ENCODE results near the gene ACADVL.

The ACADVL gene

DNA sequence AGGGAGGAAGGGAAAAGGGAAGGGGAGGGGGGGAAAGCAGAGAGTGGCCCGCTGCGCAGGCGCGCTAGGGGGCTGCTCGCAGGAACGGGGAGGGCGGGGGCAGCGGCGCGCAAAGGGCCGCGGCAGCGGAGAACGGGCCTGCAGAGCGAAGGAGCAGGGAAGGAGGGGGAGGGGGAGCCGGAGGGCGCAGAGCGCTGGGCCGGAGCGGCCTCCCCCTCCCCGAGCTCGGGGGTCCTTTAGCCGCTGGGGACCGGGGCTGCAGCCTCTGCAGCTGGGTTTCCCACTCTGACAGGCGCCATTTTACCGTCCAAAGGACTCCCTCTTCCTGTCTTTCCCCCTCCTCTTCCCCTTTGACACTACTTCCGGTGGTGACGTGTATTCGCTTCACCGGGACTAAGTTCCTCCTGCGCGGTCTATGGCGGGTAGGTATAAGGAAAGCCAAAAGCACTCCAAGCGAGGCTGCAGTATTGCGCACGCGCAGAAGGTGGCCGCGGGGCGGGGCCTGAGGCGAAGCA is 32.0 kb downstream of the ACADVL start, which contains the start of gene CTDNEP1:
CTDNEP1 (minus strand) TSS at position 74 of the 515 bp plus-strand sequence. CDS start 438 bp downstream, outside the sequence.
- no peaks in the 10 kb centered on the region for H3K9me3 Mint-ChIP-seq
- no peaks in the 10 kb centered on the region for H3K27me3 Mint-ChIP-seq
- H3K4me1 Mint-ChIP-seq: peaks cover 26% of the 10 kb centered on the region
- H3K4me3 Mint-ChIP-seq: peak within 1 kb of the TSS; percentile 89
- DNase-seq (ENCODE audit: low spot score in 2 of 2) (peak; percentile 99), ATAC-seq (ENCODE audit: low read depth) (peak; percentile 85)
- H3K36me3 Mint-ChIP-seq: peaks cover 17% of the 10 kb centered on the region
- peak within 1 kb of the TSS; percentile 99 for H3K27ac Mint-ChIP-seq

DNA sequence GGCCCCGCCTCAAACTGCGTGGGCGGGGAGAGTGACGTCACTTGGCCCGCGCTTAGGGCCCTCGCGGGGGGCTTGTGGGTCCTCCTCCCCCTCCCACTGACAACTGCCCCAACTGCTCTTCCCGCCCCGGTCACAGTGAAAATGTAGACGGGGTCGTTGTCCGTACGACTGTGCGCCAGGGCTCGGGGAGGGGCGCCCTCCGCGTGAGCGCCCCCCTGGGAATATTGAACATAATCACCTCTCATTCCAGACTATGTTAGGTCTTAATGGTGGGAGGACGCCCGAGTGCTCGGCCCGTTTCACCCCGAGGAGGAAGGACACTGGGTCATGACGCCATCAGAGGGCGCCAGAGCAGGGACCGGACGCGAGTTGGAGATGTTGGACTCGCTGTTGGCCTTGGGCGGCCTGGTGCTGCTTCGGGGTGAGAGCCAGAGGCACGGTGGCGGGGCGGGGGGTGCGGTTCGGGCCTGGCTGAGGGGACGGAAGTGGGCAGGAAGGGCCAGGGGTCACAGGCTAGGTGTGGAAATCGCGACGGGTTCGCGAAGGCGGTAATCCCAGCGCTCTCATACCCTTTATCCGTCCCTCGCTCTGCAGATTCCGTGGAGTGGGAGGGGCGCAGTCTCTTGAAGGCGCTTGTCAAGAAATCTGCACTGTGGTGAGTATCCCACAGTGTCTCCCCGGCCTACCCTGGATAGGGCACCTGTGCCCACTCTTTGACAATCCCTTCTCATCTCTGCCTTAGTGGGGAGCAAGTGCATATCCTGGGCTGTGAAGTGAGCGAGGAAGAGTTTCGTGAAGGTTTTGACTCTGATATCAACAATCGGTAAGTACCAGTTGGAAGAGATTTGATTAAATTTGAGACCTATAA is 32.7 kb downstream of the ACADVL start, which contains the start of gene ELP5:
ELP5 (plus strand) TSS at position 40 of the 868 bp plus-strand sequence; CDS start at position 376, 336 bp downstream.
- peak within 1 kb of the TSS; percentile 89 for H3K4me3 Mint-ChIP-seq
- ATAC-seq (ENCODE audit: low read depth) (peak; percentile 62), DNase-seq (ENCODE audit: low spot score in 2 of 2) (no peak)
- H3K4me1 Mint-ChIP-seq: peaks cover 26% of the 10 kb centered on the region
- H3K9me3 Mint-ChIP-seq: no peaks in the 10 kb centered on the region
- peaks cover 18% of the 10 kb centered on the region for H3K36me3 Mint-ChIP-seq
- H3K27ac Mint-ChIP-seq: peak within 1 kb of the TSS; percentile 99
- H3K27me3 Mint-ChIP-seq: no peaks in the 10 kb centered on the region

DNA sequence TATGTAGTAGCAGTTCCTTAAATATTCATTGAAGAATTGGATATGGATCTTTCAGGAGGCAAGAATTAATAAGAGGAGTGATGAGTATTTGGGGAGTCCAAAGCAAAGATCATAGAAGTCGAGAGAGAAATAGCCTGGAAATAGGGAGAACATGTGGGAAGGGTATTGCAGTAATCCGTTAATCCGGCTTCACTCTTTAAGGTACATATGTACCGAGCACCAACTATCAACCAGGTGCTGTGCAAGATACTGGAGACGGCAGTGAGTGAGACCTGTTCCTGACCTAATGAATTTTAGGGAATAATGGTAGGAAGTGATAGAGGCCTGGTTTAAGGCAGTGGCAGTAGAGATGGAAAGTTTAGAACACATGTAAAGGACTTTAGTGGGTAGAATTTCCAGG is 33.3 kb downstream of the ACADVL start:
- DNase-seq (ENCODE audit: low spot score in 2 of 2): no peak
- H3K27me3 Mint-ChIP-seq: no peaks in the 10 kb centered on the region
- H3K27ac Mint-ChIP-seq: peak overlapping the region; percentile 99
- peaks cover 26% of the 10 kb centered on the region for H3K4me1 Mint-ChIP-seq
- H3K9me3 Mint-ChIP-seq: no peaks in the 10 kb centered on the region
- no peak for ATAC-seq (ENCODE audit: low read depth)
- peak overlapping the region; percentile 89 for H3K4me3 Mint-ChIP-seq
- H3K36me3 Mint-ChIP-seq: peaks cover 18% of the 10 kb centered on the region

DNA sequence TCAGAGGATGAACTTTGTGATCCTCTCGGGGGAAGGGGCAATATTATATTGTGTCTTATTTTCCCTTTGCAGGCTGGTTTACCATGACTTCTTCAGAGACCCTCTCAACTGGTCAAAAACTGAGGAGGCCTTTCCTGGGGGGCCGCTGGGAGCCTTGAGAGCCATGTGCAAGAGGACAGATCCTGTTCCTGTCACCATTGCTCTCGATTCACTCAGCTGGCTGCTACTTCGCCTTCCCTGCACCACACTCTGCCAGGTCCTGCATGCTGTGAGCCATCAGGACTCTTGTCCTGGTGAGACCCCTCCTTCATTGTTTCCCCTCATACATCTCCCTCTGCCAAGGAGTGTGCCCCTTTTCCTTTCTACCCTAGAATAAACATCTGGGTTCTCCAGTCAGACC is 34.8 kb downstream of the ACADVL start:
- Mint-ChIP-seq H3K27ac (no peak overlapping the region), H3K36me3 (peaks cover 18% of the 10 kb centered on the region), H3K4me1 (peaks cover 17% of the 10 kb centered on the region), H3K9me3 (no peaks in the 10 kb centered on the region), H3K4me3 (no peak overlapping the region), H3K27me3 (no peaks in the 10 kb centered on the region)
- no peak for DNase-seq (ENCODE audit: low spot score in 2 of 2)
- ATAC-seq (ENCODE audit: low read depth): no peak

DNA sequence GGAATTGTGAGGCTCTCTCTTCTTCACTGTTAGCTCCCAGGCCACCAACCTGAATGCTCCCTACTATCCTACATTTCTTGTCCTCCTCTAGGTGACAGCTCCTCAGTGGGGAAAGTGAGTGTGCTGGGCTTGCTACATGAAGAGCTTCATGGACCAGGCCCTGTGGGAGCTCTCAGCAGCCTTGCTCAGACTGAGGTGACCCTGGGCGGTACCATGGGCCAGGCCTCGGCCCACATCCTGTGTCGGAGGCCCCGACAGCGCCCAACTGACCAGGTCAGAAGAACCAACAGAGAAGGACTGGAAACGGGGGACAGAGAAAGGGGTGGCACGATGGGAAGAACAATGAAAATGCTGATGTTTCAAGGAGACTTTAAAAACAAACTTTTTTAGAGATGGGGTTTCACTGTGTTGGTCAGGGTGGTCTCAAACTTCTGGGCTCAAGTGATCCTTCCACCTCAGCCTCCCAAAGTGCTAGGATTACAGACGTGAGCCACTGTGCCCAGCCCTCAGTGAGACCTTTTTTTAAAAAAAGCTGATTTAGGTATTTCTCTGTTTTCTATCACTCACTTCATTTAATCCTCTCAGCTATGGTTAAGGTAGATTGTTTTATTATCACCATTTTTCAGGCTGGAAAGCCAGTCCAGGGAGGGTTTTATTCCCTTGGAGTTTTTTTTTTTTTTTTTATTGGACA is 37.2 kb downstream of the ACADVL start:
- DNase-seq (ENCODE audit: low spot score in 2 of 2) (no peak), ATAC-seq (ENCODE audit: low read depth) (no peak)
- Mint-ChIP-seq H3K9me3 (no peaks in the 10 kb centered on the region), H3K4me3 (no peak overlapping the region), H3K27ac (no peak overlapping the region), H3K4me1 (peaks cover 13% of the 10 kb centered on the region), H3K36me3 (peaks cover 18% of the 10 kb centered on the region), H3K27me3 (no peaks in the 10 kb centered on the region)

DNA sequence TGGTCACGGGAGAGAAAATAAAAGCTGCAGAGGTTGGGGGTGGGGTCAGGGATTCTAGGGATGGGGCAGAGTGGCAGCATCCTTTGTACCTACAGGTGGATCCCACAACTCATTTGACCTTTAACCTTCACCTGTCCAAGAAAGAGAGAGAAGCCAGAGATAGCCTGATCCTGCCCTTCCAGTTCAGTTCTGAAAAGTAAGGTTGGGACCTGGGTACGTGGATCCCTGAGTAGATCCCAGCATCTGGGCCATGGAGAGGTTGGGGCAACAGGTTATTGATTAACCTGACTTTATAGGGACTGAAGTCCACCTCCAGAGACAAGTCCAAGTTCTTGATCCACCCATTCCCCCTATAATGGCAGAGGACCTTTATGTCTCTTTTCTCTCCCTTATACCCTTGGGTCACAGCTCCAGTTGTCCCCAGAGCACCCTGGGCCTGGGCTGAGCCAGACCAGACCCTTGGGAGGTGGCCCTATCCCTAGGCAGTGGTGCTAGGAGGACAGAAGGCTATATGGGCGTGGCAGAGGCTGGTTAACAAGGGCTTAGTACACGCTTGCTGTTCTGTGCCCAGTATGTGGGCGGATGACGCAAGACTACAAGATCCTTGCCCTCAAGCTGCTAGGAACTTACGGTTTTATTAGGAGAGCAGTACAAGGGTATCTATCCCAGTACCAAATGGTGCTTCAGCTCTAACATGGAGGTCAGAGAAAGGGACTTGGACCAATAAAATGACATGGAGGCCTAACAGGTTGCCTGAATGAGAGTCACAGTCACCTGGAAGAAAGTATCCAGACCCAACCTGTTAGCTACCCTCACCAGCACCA is 39.2 kb downstream of the ACADVL start:
- Mint-ChIP-seq H3K4me1 (peaks cover 13% of the 10 kb centered on the region), H3K4me3 (no peak overlapping the region), H3K9me3 (no peaks in the 10 kb centered on the region), H3K27me3 (peaks cover 9% of the 10 kb centered on the region), H3K27ac (no peak overlapping the region), H3K36me3 (peaks cover 12% of the 10 kb centered on the region)
- DNase-seq (ENCODE audit: low spot score in 2 of 2) (no peak), ATAC-seq (ENCODE audit: low read depth) (no peak)

DNA sequence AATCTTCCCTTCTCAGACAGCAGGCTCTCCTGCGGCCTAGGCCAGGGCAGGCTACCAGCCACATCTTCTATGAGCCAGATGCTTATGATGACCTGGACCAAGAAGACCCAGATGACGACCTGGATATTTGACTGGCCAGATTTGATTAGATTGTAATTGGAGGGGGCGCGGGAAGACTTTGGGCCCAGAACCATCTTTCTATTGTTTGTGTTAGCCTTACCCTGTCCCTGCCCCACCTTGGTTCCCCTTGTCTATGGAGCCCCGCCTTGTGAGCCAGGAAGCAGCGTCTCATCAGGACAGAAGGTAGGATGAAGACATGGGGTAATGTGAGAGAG is 39.8 kb downstream of the ACADVL start:
- no peak for DNase-seq (ENCODE audit: low spot score in 2 of 2)
- no peak overlapping the region for H3K27ac Mint-ChIP-seq
- H3K36me3 Mint-ChIP-seq: peaks cover 12% of the 10 kb centered on the region
- peaks cover 10% of the 10 kb centered on the region for H3K27me3 Mint-ChIP-seq
- peaks cover 14% of the 10 kb centered on the region for H3K4me1 Mint-ChIP-seq
- no peak for ATAC-seq (ENCODE audit: low read depth)
- H3K9me3 Mint-ChIP-seq: no peaks in the 10 kb centered on the region
- no peak overlapping the region for H3K4me3 Mint-ChIP-seq

DNA sequence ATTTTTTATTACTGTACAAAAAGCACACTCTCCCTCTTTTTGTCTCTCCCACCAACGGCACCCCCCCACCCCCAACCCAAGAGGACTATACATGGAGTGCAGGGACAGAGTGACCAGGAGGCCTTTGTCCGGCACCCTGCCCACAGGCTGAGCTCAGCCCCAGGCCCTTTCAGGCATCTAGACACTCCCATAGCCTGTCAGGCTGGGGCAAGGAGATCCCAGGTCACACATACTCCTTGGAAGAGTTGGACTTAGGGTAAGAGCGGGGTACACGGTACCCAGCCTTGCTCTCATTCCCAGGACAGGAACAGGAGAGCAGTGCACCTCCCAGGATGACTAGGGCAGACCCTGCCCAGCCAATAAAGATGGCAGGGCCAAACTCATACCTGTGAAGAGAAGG is 40.4 kb downstream of the ACADVL start:
- peak overlapping the region; percentile 43 for H3K4me3 Mint-ChIP-seq
- DNase-seq (ENCODE audit: low spot score in 2 of 2): no peak
- H3K36me3 Mint-ChIP-seq: peaks cover 9% of the 10 kb centered on the region
- ATAC-seq (ENCODE audit: low read depth): no peak
- peaks cover 10% of the 10 kb centered on the region for H3K27me3 Mint-ChIP-seq
- no peaks in the 10 kb centered on the region for H3K9me3 Mint-ChIP-seq
- H3K4me1 Mint-ChIP-seq: peaks cover 14% of the 10 kb centered on the region
- no peak overlapping the region for H3K27ac Mint-ChIP-seq

DNA sequence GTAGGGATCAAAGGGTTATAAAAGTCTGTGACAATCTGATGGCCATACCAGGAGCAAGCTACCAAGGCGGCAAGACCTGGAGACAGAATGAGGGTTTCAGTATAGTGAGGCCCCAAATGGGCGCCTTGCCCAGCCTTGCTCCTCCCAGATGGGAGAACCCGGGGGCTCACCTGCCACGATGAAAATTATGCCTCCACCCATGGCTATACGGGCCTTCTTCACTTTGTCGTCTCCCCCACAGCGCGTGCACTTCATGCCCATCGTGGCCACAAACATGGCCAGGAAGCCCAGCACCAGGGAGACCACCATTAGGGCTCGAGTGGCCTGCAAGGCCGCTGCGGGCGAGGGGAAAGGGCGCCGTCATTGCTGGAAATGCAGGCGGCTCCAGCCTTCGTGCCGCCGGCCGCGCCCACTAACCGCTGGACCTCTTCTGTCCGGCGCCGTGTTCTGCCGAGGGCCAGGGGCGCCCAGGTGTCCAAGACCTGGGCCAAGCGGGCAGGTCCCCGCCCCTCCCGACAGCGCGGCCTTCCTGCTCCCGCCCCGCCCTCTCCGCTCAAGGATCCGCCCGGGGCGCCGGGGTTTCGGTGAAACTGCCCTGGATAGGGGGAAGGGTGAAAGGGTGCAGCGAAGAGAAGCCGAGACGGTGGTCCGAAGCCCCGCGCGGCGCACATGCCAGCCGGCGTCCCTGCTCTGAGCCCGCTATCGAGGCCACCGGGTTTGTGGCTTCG is 41.1 kb downstream of the ACADVL start:
- H3K27ac Mint-ChIP-seq: no peak overlapping the region
- DNase-seq (ENCODE audit: low spot score in 2 of 2): no peak
- H3K9me3 Mint-ChIP-seq: no peaks in the 10 kb centered on the region

DNA sequence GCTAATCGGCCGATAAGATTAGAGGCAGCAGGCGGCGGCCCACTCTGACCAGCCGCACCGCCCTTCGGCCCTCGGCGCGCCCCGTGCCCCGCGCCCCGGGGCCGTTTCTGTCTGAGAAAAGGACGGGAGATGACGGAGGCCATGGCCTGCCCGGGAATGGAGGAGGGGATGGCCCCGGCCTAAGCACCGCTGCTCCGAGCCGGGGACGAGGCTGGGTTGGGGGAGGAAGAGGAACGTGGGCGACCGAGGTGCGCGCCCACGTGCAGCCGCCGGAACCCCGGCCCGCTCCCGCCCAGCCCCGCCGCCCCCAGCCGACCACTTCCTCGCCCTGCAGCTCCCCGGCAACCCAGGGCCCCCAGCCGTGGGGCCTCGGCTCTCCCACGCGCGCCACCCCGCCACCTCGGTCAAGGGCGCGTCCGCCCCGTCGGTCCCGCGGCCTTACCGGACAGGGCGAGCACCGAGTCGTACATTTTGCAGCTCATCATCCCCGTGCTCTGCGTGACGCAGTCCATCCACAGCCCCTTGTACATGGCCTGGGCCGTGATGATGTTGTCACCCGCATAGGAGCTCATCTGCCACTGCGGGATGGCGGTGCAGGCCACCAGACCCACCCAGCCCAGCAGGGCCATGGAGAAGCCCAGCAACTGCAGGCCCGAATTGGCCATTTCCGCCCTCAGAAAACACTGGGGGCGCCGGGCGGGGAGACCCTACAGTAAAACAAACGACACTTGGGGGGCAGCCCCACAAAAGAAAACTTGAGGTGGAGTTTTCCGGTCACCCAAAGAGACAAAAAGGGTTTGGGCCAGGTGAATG is 41.8 kb downstream of the ACADVL start:
- no peak overlapping the region for H3K27ac Mint-ChIP-seq
- H3K4me1 Mint-ChIP-seq: peaks cover 14% of the 10 kb centered on the region
- peaks cover 12% of the 10 kb centered on the region for H3K27me3 Mint-ChIP-seq
- ATAC-seq (ENCODE audit: low read depth) (peak; percentile 51), DNase-seq (ENCODE audit: low spot score in 2 of 2) (no peak)
- H3K36me3 Mint-ChIP-seq: peaks cover 5% of the 10 kb centered on the region
- peak overlapping the region; percentile 79 for H3K4me3 Mint-ChIP-seq
- H3K9me3 Mint-ChIP-seq: no peaks in the 10 kb centered on the region

More for the DNA sequence above, 41.1 kb downstream of the ACADVL start:
- peaks cover 9% of the 10 kb centered on the region for H3K36me3 Mint-ChIP-seq
- H3K4me3 Mint-ChIP-seq: peak overlapping the region; percentile 69
- peak; percentile 38 for ATAC-seq (ENCODE audit: low read depth)
- peaks cover 10% of the 10 kb centered on the region for H3K27me3 Mint-ChIP-seq
- H3K4me1 Mint-ChIP-seq: peaks cover 14% of the 10 kb centered on the region

DNA sequence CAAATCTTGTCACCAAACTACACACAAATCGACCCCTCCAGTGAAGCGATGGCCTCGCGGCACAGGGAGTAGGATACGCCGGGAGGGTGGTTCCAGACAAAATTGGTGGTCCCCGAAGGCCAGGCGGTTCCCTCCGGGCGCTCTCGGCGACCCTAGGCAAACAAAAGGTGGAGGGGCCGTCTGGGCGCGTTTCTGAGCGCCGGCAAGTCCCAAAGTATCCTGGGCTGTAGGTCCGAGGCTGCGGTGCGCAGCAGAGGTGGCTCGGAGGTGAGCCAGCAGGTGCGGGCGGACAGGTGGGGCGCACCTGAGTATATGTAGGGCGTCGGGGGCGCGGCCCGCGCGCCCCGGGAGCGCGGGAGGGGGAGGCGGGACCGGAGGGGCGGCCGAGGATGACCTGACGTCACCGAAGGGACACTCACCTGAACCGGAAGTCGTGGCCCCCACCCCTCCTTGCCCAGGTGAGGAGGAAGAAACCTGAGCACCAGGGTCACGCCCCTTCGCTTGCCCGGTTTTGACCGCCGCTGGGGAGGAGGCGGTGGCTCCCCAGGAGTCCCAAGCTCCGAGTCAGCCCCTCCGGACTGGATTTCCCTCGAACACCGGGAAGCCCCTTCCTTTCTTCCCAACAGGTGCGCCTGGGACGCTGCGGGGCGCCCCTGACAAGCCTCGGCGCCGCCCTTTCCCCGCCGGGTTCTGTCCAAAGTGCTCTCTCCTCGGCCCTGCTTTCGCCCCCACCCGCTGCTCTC is 42.6 kb downstream of the ACADVL start, which contains the start of gene CLDN7:
CLDN7 (minus strand) TSS at position 287 of the 743 bp plus-strand sequence. CDS start 435 bp downstream, outside the sequence.
- peak; percentile 21 for ATAC-seq (ENCODE audit: low read depth)
- H3K9me3 Mint-ChIP-seq: no peaks in the 10 kb centered on the region
- H3K27me3 Mint-ChIP-seq: peaks cover 15% of the 10 kb centered on the region

More for the DNA sequence above, 42.6 kb downstream of the ACADVL start, which contains the start of gene CLDN7:
- no peak for DNase-seq (ENCODE audit: low spot score in 2 of 2)
- Mint-ChIP-seq H3K27ac (peak within 1 kb of the TSS; percentile 69), H3K36me3 (peaks cover 2% of the 10 kb centered on the region), H3K4me3 (peak within 1 kb of the TSS; percentile 85), H3K4me1 (peaks cover 14% of the 10 kb centered on the region)

Measured in memory B cell (primary cell).